Panc1 (cell line): ENCODE measurements around the gene USP5. TPM values are rescaled to one million over a fixed set of nuclear protein-coding genes. Genes with fewer than 3 reads are reported as not detected.
A peak's percentile ranks its signal among the peaks of the same experiment; 100 is the strongest.

ENCODE experiments used
- ATAC-seq: fragments of 200-7000 bp; cut with Tn5 transposase; 2 replicates; pipeline ENCODE4 v1.9.1; 2020; ENCODE audit warnings: mild to moderate bottlenecking, moderate library complexity
- BruUV-seq: library from RNA; stranded (reverse); fragments of 400-500 nt; replicated peaks from 2 replicates; lab custom pipeline; 2021; lab: Mats Ljungman, UMichigan
- CTCF ChIA-PET: fragments of 300-600 bp; sonication (Branson Sonifier 250); formaldehyde crosslinking; loops from one replicate; lab custom pipeline; 2022; ENCODE audit warnings: antibody characterized with exemption; lab: Charles Lee
- POLR2A ChIA-PET: fragments of 300-600 bp; sonication (Branson Sonifier 250); formaldehyde crosslinking; loops from one replicate; lab custom pipeline; 2022; ENCODE audit warnings: antibody characterized with exemption; lab: Charles Lee
- DNase-seq: peaks from one replicate; pipeline ENCODE4 v3.0.0-alpha.2; 2010; ENCODE audit warnings: low read depth, low spot score
- H3K27ac ChIP-seq: 2 replicates; pipeline ENCODE4 v1.5.1; 2011; ENCODE audit warnings: mild to moderate bottlenecking, low read length, inconsistent platforms
- H3K27me3 ChIP-seq: fragments of 200-500 bp; sonication (Bioruptor generic); 2 replicates; pipeline ENCODE4 v1.6.0; 2014; ENCODE audit warnings: low read length, inconsistent platforms; ENCODE audit not compliant: control insufficient read depth, insufficient read depth
- H3K36me3 ChIP-seq: fragments of 200-500 bp; sonication (Bioruptor generic); 2 replicates; pipeline ENCODE4 v1.5.1; 2014; ENCODE audit warnings: inconsistent platforms, mild to moderate bottlenecking, low read length, moderate library complexity; ENCODE audit not compliant: control insufficient read depth, insufficient read depth
- H3K4me1 ChIP-seq: 2 replicates; pipeline ENCODE4 v1.5.1; 2011; ENCODE audit warnings: inconsistent platforms, mild to moderate bottlenecking, low read length, moderate library complexity; ENCODE audit not compliant: control insufficient read depth, insufficient read depth
- H3K4me3 ChIP-seq, 2 experiments: 2 replicates each; pipeline ENCODE4 v1.5.1; 2011 to 2012; ENCODE audit warnings: low read depth in 2 of 2, low read length in 2 of 2, mild to moderate bottlenecking in 2 of 2, inconsistent platforms in 1 of 2, moderate library complexity in 1 of 2
- H3K9me3 ChIP-seq: fragments of 200-500 bp; sonication (Bioruptor generic); 2 replicates; pipeline ENCODE4 v1.5.1; 2014; ENCODE audit warnings: low read depth, mild to moderate bottlenecking, inconsistent platforms, low read length, moderate library complexity; ENCODE audit not compliant: control insufficient read depth, insufficient read depth
- CTCF ChIP-seq: fragments of 450-650 bp; IDR thresholded peaks from 2 replicates; pipeline ENCODE4 v1.5.1; 2017; ENCODE audit warnings: mild to moderate bottlenecking
- POLR2AphosphoS5 ChIP-seq: IDR thresholded peaks from 2 replicates; pipeline ENCODE4 v1.6.1; 2012; ENCODE audit warnings: mild to moderate bottlenecking, low read depth, low read length, moderate library complexity
- REST ChIP-seq, 2 experiments: IDR thresholded peaks; 2 replicates each; pipeline ENCODE4 v1.6.1; 2011 to 2012; ENCODE audit warnings: low read depth in 2 of 2, control low read depth in 1 of 2, low read length in 1 of 2, mild to moderate bottlenecking in 1 of 2, moderate library complexity in 1 of 2; ENCODE audit not compliant: insufficient read depth in 1 of 2
- SIN3A ChIP-seq: IDR thresholded peaks from 2 replicates; pipeline ENCODE4 v1.6.1; 2012; ENCODE audit warnings: low read depth, mild to moderate bottlenecking, low read length, moderate library complexity, borderline replicate concordance; ENCODE audit not compliant: insufficient read depth
- TCF7L2 ChIP-seq: IDR thresholded peaks from 2 replicates; pipeline ENCODE4 v1.6.1; 2011; ENCODE audit warnings: mild to moderate bottlenecking, low read depth, low read length, inconsistent platforms
- in situ Hi-C: cut with HindIII; loops from 2 replicates; pipeline ENCODE4 v1.10.0; 2016; ENCODE audit warnings: low sequenced_read_pairs, low pct_unique_long_range_greater_than_20kb
- intact Hi-C: fragments of 100-400 bp; cut with micrococcal nuclease; formaldehyde crosslinking; loops from one replicate; pipeline ENCODE4 v1.10.0; 2022; ENCODE audit not compliant: unreplicated experiment
- total RNA-seq: library from RNA; stranded (reverse); gene quantifications from one replicate; pipeline ENCODE4 v1.2.1, GENCODE V29; 2021; ENCODE audit not compliant: unreplicated experiment

The USP5 gene
- total RNA-seq, 1 experiment from 2014 or later: 104 TPM

DNA sequence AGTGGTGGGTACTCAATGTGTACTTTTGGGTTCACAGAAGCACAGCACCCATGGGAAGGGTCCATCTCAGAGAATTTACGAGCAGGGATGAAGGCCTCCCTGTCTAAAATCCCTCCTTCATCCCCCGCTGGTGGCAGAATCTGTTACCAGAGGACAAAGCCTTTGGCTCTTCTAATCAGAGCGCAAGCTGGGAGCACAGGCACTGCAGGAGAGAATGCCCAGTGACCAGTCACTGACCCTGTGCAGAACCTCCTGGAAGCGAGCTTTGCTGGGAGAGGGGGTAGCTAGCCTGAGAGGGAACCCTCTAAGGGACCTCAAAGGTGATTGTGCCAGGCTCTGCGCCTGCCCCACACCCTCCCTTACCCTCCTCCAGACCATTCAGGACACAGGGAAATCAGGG, 31.8 kb upstream of the USP5 start:
- in situ Hi-C loops: no loop called here
- ChIA-PET POLR2A (no interaction called here), CTCF (no interaction called here)
- no peaks in the 10 kb centered on the region for H3K36me3 ChIP-seq
- no peaks in the 10 kb centered on the region for H3K9me3 ChIP-seq
- no peak overlapping the region for H3K4me3 ChIP-seq
- BruUV-seq: no TSS peak
- ATAC-seq: no peak
- no peaks in the 10 kb centered on the region for H3K27me3 ChIP-seq
- intact Hi-C loops: no loop called here
- 0 out of 2 replicates have a peak, but pooled peaks cover 4% of the 10 kb centered on the region for H3K4me1 ChIP-seq
- no peak overlapping the region for H3K27ac ChIP-seq
- no peak for DNase-seq
- TF ChIP-seq REST (IDR thresholded peaks at IDR 0.05; ENCODE audit: insufficient read depth in 1 of 2, low read depth in 2 of 2, low read length in 1 of 2) (no peak), TCF7L2 (no peak), CTCF (no peak), SIN3A (no peak), POLR2AphosphoS5 (no peak)

- H3K4me3 ChIP-seq: peak within 1 kb of the TSS; percentile 23 to 34; a peak in 2 of 4 replicates
- ATAC-seq (no peak), DNase-seq (no peak)
- intact Hi-C loops (no loop called here), in situ Hi-C loops (no loop called here)
- H3K9me3 ChIP-seq: no peaks in the 10 kb centered on the region
- BruUV-seq: no TSS peak
- CTCF ChIA-PET: no interaction called here
- no peaks in the 10 kb centered on the region for H3K36me3 ChIP-seq
- 0 out of 2 replicates have a peak, but pooled peaks cover 6% of the 10 kb centered on the region for H3K4me1 ChIP-seq
- POLR2A ChIA-PET: no interaction called here
- H3K27ac ChIP-seq: no peak within 1 kb of the TSS
- TF ChIP-seq REST (IDR thresholded peaks at IDR 0.05; ENCODE audit: insufficient read depth in 1 of 2, low read depth in 2 of 2, low read length in 1 of 2): no peak
- TF ChIP-seq SIN3A: no peak
- no peak for TF ChIP-seq TCF7L2
- no peak for TF ChIP-seq POLR2AphosphoS5
- TF ChIP-seq CTCF: no peak
- no peaks in the 10 kb centered on the region for H3K27me3 ChIP-seq
Observed at GRCh38 chr12:6821591-6822425, 30.1 kb upstream of the USP5 start, which contains the start of gene GPR162. TSS of gene GPR162 (plus strand) at chr12:6821821. CDS start at chr12:6823899, 2,078 bp downstream.
